Measurements from ENCODE around the gene MYO1A. TPM values are rescaled to one million over a fixed set of nuclear protein-coding genes. Genes with fewer than 3 reads are reported as not detected.
A peak's percentile ranks its signal among the peaks of the same experiment; 100 is the strongest.

The MYO1A gene
- total and polyA plus RNA-seq, 8 donors, result 0.70 to 97.3 (median 17.4) TPM

DNA sequence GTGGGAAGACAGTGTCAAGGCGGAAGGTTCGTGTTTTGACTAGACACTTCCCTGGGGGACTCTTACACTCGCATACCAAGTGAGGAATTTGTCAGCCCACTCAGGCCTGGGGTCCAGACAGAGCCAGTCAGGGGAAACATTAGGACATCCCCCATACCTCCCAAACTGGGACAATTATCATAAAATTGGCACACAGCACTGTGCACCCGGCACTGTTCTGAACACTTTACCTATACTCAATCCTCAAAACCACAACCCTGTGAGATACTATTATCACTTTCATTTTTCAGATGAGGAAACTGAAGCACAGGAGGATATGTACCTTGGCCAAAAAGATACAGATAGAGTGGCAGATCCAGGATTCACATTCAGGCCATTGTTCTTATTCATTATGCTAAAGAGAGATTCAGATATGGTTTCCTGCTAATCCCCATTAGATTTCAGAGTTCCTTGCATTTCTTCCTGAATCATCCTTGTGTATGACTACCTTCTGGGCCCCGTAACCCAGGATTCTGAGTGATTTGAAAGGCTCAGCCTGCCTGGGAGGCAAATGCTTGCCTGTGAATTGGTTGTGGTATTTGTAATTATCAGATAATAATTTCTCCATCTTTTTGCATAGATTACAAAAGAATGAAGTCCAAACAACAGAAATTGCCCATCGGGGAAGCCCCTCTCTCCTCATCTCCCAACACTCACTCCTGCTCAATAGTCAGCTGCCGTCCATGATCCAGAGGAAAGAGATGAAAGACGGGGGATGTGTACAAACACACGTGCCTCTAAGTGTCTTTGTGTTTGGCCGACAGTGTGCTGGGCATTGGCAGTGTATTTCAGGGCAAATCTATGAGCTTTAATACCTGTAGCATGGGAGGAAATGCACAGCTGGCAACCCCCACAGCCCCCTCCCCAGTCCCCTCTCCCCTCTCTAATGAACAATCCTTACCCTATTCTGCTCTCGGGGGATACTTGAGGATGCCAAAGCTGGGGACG lies 38.2 kb downstream of the MYO1A start:
- TF ChIP-seq POLR2A (IDR thresholded peaks at IDR 0.05) (no peak), POLR2AphosphoS5 (IDR thresholded peaks at IDR 0.05) (no peak), EP300 (IDR thresholded peaks at IDR 0.05) (no peak)
- TF ChIP-seq, protein P1, sequence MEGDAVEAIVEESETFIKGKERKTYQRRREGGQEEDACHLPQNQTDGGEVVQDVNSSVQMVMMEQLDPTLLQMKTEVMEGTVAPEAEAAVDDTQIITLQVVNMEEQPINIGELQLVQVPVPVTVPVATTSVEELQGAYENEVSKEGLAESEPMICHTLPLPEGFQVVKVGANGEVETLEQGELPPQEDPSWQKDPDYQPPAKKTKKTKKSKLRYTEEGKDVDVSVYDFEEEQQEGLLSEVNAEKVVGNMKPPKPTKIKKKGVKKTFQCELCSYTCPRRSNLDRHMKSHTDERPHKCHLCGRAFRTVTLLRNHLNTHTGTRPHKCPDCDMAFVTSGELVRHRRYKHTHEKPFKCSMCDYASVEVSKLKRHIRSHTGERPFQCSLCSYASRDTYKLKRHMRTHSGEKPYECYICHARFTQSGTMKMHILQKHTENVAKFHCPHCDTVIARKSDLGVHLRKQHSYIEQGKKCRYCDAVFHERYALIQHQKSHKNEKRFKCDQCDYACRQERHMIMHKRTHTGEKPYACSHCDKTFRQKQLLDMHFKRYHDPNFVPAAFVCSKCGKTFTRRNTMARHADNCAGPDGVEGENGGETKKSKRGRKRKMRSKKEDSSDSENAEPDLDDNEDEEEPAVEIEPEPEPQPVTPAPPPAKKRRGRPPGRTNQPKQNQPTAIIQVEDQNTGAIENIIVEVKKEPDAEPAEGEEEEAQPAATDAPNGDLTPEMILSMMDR (IDR thresholded peaks at IDR 0.05), result no peak
- intact Hi-C loops (cut with DNase I; ENCODE audit: low total_unique reads), result no loop called here
- 59 to 67% (median 66%) methylated on average over 12 of the region's 12 CpGs for WGBS, 5 donors
- Histone ChIP-seq H3K27me3 (peaks cover 0 to 36% (median 4%) of the 10 kb centered on the region in 3 donors), H3K9me3 (no peaks in the 10 kb centered on the region), H3K4me3 (no peak overlapping the region), H3K36me3 (no peaks in the 10 kb centered on the region), H3K4me1 (peaks cover 3 to 21% (median 12%) of the 10 kb centered on the region in 4 donors), H3K27ac (no peak overlapping the region)
- no peak for DNase-seq

DNA sequence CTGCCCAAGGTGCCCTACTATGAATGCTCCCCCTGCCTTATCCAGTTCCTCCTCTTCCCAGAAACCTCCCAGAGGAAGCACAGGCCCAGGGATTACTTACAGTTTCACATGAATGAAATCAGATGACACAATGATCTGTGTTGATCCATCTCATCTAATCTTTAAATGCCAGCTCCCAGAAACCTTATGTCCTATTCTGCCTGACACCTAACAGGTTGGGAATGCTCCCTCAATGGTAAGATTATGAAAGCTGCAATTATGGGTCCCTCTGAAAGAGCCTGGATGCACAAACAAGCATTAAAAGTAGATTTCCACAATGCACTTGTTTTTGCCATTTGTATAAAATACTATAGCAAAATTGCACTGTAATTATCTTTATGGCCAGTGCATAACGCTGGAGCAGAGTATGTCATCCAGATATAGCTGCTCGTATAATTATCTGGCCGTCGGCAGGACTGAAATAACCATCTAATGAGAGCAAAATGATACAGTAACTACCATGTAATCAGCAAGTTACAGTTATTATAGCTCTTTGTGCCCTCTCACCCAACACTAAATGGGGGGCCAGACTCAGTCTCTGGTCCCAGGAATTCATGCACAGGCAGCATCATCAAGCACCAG lies 39.2 kb downstream of the MYO1A start:
- 86 to 92% (median 89%) methylated on average over 4 of the region's 4 CpGs for WGBS, 5 donors
- Histone ChIP-seq H3K4me3 (no peak overlapping the region), H3K27me3 (peaks cover 0 to 27% (median 0%) of the 10 kb centered on the region in 3 donors), H3K9me3 (no peaks in the 10 kb centered on the region), H3K36me3 (no peaks in the 10 kb centered on the region), H3K27ac (no peak overlapping the region), H3K4me1 (peaks cover 4 to 26% (median 18%) of the 10 kb centered on the region in 4 donors)
- DNase-seq, result no peak
- TF ChIP-seq EP300 (IDR thresholded peaks at IDR 0.05), result no peak
- no peak for TF ChIP-seq POLR2A (IDR thresholded peaks at IDR 0.05)
- TF ChIP-seq POLR2AphosphoS5 (IDR thresholded peaks at IDR 0.05), result no peak
- TF ChIP-seq, protein P1 (IDR thresholded peaks at IDR 0.05), result no peak
- intact Hi-C loops (cut with DNase I; ENCODE audit: low total_unique reads), result no loop called here

DNA sequence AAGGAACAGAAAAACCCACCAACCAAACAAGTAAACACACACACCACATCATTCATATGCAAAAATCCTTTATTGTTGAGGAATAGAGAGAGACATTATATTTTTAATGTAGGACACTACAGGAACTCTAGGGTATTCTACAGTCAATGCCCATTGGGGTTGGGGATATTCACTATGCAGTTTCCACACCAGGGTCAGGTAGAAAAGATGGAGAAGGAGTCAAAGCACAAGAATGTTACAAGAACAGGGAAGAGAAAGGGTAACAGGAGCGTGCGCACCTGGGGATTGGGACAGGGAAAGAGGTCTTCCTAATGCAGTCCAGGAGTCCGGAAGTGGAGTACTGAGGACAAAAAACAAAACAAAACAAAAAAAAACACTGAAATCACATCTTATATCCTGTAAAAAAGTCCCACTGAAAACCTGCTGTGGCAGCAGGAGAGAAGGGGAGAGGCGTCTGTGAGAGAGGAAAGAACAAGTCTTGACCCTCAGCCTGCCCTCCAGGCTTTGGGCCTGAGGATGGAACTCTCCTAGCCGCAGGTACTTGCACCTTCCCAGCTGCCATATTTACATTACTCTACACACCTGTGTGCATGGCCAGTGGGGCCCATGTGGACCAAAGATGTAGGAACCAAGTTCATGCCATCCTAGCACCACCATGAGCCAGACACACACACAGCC lies 39.8 kb downstream of the MYO1A start:
- H3K4me1 ChIP-seq, result peaks cover 6 to 32% (median 24%) of the 10 kb centered on the region in 4 donors
- H3K9me3 ChIP-seq, result no peaks in the 10 kb centered on the region
- H3K27ac ChIP-seq, result peak overlapping the region in 1 of 5 donors; percentile 38
- WGBS, 5 donors, result 83 to 96% (median 89%) methylated on average over 5 of the region's 5 CpGs
- H3K27me3 ChIP-seq, result peaks cover 0 to 21% (median 0%) of the 10 kb centered on the region in 3 donors
- H3K36me3 ChIP-seq, result no peaks in the 10 kb centered on the region
- DNase-seq, result no peak
- no peak overlapping the region for H3K4me3 ChIP-seq
- intact Hi-C loops (cut with DNase I; ENCODE audit: low total_unique reads), result loop anchor here (5.0 kb wide), 1 partner anchor 52 kb away; no protein-coding TSS in a partner anchor
- TF ChIP-seq, protein P1 (IDR thresholded peaks at IDR 0.05), result no peak
- TF ChIP-seq EP300 (IDR thresholded peaks at IDR 0.05) (no peak), POLR2AphosphoS5 (IDR thresholded peaks at IDR 0.05) (no peak), POLR2A (IDR thresholded peaks at IDR 0.05) (no peak)

DNA sequence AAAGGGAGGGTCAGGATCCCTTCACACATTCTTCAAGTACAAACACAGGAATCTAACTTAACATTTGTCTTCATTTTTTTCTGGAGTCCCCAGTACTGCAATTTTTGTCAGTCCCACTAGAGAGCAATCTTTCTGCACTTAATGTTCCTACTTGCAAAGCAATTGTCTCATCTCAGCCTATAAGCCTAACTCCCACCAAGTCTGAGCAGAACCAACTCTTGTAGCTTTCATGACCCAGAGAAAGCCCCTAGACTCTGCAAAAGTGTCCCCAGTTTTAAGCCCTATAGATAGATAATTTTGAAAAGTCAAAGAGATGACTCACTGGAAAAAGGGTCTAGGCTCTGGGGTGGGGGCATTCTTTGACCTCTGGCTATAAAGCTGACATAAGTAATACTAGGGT lies 41.8 kb downstream of the MYO1A start:
- intact Hi-C loops (cut with DNase I; ENCODE audit: low total_unique reads), result loop anchor here (5.0 kb wide), 1 partner anchor 54 kb away; no protein-coding TSS in a partner anchor
- Histone ChIP-seq H3K9me3 (no peaks in the 10 kb centered on the region), H3K27ac (peak overlapping the region in 1 of 5 donors; percentile 10), H3K27me3 (peaks cover 0 to 3% (median 0%) of the 10 kb centered on the region in 3 donors), H3K36me3 (peaks cover 14 to 17% (median 16%) of the 10 kb centered on the region in 4 donors), H3K4me1 (peaks cover 9 to 41% (median 29%) of the 10 kb centered on the region in 4 donors), H3K4me3 (no peak overlapping the region)
- peak in 1 of 2 donors; percentile 85 for DNase-seq
- no peak for TF ChIP-seq POLR2A (IDR thresholded peaks at IDR 0.05)
- TF ChIP-seq EP300 (IDR thresholded peaks at IDR 0.05), result no peak
- TF ChIP-seq, protein P1 (IDR thresholded peaks at IDR 0.05), result peak in 5 of 7 experiments; percentile 38 to 57 (median 47)
- no peak for TF ChIP-seq POLR2AphosphoS5 (IDR thresholded peaks at IDR 0.05)

Data from stomach (tissue), 9 donors.